Right ventricle myocardium superior (tissue), 1 donor: Measurements from ENCODE around the gene RCOR1. TPM values are rescaled to one million over a fixed set of nuclear protein-coding genes. Genes with fewer than 3 reads are reported as not detected.
A peak's percentile ranks its signal among the peaks of the same experiment; 100 is the strongest.

ENCODE experiments used
- ATAC-seq: fragments of 200-7000 bp; cut with Tn5 transposase; one replicate; pipeline ENCODE4 v1.9.1; 2020; ENCODE audit warnings: mild to moderate bottlenecking; ENCODE audit not compliant: poor library complexity
- DNase-seq: peaks from one replicate; pipeline ENCODE4 v3.0.0-alpha.2; 2020
- intact Hi-C: fragments of 100-400 bp; cut with DNase I; formaldehyde crosslinking; loops from one replicate; pipeline ENCODE4 v1.11.2; 2022
- total RNA-seq: library from RNA; stranded (reverse); fragmentation: NEBNext Ultra II Directional; extraction: Animal tissue kit (Norgen Biotek cat#: 25700); gene quantifications from one replicate; pipeline ENCODE4 v1.2.1, GENCODE V29; 2021
- donor health status: DM: no; HTN: yes; CAD: no; lungs with severe emphysema.

Gene RCOR1
- total RNA-seq, 1 donor from 2014 or later: 10.8 TPM

DNA sequence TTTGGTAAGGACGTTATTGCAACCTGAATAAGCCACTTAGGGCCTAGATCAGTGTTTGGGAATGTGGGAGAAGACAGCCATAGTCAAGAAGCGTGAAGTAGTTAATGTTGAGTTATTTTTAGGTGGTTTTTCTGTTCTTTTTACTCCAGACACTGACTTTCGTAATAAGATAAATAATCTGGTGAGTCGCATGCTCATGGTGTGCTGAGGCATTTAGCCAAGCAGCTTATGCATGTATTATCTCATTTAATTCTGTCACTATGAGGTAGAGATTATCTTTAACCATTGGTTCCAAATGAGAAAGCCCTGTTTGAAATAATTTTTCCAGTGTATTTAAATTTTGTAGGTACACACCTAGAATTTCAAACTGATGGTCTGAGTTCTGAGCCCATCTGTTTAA, 67.3 kb downstream of the RCOR1 start:
- DNase-seq (no peak), ATAC-seq (no peak)
- intact Hi-C loops: no loop called here

DNA sequence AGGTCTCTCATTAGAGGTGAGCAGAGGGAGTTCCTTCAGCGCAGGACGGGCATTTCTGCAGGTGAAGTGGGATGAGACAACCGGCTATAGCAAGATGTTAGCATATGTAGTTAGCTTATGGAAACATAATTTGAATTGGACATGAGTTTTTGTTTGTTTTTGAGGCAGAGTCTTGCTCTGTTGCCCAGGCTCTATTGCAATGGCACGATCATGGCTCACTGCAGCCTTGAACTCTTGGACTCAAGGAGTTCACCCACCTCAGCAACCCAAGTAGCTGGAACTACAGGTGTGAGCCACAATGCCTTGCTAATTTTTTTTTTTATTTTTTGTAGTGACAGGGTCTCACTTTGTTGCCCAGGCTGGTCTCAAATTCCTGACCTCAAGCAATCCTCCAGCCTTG, 69.2 kb downstream of the RCOR1 start:
- ATAC-seq (no peak), DNase-seq (no peak)
- intact Hi-C loops: no loop called here

DNA sequence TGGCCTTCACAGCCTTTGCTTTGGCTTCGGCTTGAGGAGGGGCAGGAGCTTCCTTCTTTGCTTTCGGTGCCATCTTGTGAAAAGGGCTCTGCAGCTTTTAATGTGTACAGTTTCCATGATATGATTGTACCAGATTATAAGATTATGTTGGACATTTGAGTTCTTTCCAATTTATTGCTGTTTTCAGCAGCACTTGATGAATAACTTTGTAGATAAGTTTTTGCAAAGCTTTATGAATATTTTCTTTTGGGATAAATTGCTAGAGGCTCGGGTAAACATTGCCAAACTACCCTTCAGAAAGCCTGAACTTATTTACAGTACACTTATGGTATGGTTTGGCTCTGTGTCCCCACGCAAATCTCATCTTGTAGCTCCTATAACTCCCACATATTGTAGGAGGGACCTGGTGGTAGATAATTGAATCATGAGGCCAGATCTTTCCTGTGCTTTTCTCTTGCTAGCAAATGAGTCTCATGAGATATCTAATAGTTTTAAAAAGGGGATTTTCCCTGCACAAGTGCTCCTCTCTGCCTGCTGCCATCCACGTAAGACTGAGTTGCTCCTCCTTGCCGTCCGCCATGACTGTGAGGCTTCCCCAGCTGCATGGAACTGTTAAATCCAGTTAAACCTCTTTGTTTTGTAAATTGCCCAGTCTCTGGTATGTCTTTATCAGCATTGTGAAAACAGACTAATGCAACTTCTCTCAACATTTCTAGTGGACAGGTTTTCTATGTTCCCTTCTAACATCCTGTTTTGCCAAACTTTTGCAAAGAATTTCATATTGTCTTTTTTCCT, 70.4 kb downstream of the RCOR1 start:
- intact Hi-C loops: no loop called here
- ATAC-seq: no peak
- no peak for DNase-seq

DNA sequence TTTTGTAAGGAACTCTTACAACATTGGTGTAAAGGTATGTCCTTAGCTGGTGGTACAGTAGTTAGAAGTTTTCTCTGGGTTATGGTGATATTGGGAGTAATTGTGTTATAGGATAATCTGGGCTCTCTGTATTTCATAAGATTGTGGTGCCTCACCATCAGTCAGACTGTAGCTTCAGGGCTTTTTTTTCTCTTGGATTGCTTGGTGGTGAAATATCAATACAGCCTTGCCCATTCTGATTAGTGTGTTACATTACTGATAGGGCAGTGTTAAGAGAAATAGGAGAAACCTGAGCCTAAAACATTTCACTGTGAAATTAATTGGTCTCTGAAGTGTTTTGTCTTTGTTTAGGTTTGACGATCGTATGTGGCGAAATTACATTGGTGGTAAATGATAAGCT, 71.0 kb downstream of the RCOR1 start:
- DNase-seq: no peak
- intact Hi-C loops: no loop called here
- ATAC-seq: no peak

DNA sequence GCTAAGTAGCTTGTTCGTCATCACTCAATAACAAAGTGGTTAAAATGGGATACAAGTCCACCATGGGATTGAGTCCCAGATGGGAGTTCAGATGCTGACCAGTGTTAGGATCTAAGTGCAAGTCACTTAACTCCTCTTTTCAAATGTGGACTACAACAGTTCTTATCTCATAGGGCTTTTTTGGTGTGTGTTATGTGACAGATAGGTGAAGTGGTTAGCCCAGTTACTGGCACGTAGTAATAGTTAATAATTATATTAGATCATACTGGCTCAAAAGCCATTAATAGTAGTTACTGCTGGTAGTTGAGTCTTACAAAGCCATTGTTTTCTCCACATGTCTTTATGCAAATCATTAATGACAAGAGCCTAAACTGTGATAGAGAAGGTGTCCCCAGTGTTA, 73.2 kb downstream of the RCOR1 start:
- ATAC-seq (no peak), DNase-seq (no peak)
- intact Hi-C loops: no loop called here

DNA sequence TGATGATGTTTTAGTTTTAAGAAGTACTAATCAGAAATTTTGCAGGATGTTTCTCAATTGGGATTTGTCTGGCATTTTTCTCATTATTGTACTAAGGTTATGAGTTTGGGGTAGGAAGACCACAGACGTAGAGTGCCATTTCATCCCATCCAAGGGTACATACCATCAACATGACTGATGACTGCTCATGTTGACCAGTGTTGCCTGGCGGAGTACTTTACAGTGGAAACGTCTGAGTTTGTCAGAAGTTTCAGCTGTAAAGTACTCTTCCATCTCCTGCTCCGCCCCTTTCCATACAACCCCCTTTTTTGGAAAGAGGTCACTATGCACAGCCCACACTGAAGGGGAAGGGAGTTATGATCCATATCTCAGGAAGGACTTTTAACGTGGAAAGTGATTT, 74.2 kb downstream of the RCOR1 start:
- DNase-seq (no peak), ATAC-seq (no peak)
- intact Hi-C loops: no loop called here

DNA sequence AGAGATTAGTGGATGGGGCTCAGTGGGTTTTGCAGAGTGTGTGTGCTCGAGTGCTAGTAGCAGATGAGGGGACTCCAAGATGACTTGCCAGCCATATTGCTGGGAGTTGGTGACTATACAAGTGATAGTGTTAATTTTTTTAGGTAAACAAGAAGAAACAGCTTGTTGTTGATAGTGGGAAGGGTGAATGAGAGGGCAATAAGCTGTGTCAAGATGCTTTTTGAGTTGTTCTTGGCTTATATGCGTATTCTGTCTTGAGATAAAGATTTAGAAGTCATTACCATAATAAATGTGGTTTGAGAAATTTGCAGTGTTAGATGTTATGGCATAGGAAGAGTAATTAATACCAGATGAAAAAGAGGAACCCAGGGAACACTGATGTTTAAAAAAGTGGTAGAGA, 75.3 kb downstream of the RCOR1 start:
- ATAC-seq: no peak
- intact Hi-C loops: no loop called here
- no peak for DNase-seq

DNA sequence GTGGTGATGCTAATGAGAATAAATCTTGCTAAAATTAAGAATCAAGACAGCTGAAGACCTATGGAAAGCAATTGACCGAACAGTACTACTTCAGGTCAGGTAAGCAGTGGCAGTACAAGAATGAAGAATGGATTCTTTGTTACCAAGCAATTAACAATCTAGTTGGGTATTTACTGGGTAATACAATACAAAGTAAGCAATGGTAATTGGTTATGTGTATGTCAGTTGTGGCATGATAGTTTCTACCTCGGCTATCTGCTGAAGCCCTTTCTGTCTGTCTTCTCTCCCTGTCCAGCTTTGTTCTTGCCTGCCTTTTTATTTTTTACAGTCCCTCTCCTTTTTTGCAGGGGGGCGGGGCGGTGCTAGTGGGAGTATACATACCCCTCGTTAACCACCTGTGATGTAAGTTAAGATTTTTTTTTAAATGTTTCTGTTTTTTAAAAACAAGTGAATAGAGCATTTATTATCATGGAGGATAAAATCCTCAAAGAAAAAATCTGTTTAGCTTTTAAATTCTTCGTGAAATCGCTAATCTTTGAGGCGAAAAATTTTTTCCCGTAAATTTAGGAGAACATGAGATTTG, 75.9 kb downstream of the RCOR1 start:
- ATAC-seq: no peak
- intact Hi-C loops: no loop called here
- no peak for DNase-seq

DNA sequence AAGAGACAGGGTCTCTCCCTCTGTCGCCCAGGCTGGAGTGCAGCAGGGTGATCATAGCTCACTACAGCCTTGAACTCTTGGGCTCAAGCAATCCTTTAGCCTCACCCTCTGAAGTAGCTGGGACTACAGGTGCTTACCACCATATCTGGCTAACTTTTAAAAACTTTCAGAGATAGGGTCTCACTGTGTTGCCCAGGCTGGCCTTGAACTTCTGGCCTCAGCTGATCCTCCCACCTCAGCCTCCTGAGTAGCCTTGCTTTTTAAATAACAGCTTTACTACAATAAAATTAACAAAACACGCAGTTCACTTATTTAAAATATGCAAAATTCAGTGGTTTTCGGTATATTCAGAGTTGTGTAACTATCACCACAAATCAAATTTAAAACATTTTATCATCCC, 79.0 kb downstream of the RCOR1 start:
- DNase-seq (no peak), ATAC-seq (no peak)
- intact Hi-C loops: no loop called here

DNA sequence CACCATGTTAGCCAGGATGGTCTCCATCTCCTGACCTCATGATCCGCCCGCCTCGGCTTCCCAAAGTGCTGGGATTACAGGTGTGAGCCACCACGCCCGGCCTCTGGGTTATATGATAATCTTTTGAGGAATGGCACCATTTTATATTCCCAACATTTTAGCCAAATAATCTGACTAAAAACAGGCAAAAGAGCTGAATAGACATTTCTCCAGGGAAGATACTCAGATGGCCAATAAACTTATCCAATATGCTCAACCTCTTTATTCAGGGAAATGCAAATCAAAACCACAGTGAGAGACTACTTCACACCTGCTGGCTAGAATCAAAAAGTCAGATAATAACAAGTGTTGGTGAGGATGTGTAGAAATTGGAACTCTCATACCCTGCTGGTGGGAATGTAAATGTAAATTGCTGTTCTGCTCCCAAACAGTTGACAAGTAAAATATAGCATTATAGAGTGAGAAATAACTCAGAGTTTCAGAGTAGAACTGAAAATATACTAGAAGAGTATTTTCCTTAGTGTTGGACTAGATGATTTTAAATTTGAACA, 80.0 kb downstream of the RCOR1 start:
- ATAC-seq: no peak

DNA sequence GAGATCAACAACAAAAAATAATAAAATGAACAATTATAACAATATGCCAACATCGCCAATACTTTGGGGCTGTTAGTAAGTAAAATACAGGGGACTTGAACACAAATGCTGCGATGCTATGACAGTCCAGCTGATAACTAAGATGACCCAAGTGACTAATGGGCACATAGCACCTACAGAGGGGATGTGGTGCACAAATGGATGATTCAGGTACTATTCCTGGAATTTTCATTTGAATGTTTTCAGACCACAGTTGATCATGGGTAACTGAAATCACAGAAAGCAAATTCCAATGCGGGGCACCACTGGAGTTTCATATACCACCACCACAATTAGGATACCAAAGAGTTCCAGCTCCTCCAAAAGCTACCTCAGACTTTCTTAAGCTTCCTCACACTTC, 82.9 kb downstream of the RCOR1 start:
- DNase-seq (no peak), ATAC-seq (no peak)
- intact Hi-C loops: no loop called here

More for the DNA sequence above, 80.0 kb downstream of the RCOR1 start:
- intact Hi-C loops: no loop called here
- no peak for DNase-seq

DNA sequence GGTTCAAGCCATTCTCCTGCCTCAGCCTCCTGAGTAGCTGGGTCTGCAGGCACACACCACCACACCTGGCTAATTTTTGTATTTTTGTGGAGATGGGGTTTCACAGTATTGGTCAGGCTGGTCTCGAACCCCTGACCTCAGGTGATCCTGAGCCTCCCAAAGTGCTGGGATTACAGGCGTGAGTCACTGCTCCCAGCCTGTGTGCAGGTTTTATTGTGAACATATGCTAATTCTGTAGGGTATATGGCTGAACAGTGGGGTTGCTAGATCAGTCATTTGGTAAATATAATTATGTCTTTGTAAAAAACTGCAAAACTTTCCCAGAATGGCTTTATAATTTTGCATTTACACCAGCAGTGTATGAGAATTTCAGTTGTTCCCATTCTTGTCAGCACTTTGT, 85.9 kb downstream of the RCOR1 start:
- intact Hi-C loops: no loop called here
- ATAC-seq (no peak), DNase-seq (no peak)

DNA sequence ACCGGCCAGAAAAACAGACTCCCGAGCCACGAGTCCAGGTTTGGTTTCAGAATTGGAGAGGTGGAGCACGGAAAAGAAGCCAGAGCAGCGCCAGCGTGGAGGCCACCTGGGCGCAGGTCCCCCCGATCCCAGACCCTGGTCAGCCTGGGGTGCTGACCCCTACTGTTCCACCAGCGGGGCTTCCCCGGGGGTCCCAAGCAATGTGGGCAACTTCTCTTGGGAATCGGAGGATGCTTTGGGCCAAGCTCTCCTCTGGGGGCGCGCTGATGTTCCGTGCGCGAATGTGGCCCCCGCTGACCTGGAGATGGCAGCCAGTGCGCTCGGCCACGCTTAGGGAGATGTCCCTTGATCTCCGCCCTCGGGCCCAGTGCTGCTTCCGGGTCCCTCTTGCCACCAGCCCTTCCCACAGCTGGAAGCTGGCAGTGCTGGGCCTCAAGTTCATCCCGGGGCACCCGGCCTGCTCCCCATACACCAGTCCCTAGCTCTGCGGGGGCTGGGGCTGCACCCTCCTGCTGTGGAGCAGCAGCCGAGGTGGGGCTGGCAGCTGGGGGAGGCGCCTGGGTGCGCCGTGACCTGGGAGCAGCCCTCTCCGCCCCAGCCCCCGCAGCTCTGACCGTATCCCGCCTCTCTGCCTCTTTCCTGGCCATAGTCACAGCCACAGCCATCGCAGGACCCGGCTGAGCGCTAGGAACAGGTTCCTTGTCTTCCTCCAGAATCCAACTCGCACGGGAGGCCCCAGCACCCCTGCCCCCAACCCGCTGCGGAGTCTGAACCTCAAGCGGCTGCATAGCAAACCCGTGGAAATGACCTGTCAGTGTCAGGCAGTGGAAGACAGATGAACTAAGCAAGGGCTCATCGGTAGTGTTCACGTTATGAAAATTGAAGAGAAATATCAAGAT, 91.2 kb downstream of the RCOR1 start:
- ATAC-seq (peak; percentile 36), DNase-seq (no peak)
- intact Hi-C loops: no loop called here

DNA sequence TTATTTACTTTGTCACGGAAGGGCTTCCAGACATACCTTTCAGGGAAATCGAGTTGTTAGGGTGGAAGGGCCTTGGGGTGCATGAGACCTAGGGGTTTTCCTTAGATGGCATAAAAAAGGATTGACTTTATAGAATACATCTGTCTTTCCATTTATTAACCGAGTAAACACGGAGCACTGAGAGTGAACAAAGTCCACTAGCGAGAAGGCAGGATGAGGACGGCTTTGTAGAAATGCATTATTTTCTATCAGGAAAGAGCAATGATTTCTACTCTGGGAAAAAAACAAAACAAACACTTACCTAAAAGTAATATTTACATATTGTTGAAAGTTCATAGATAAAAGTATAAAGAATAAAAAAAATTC, 91.8 kb downstream of the RCOR1 start:
- DNase-seq: no peak
- no peak for ATAC-seq
- intact Hi-C loops: no loop called here

DNA sequence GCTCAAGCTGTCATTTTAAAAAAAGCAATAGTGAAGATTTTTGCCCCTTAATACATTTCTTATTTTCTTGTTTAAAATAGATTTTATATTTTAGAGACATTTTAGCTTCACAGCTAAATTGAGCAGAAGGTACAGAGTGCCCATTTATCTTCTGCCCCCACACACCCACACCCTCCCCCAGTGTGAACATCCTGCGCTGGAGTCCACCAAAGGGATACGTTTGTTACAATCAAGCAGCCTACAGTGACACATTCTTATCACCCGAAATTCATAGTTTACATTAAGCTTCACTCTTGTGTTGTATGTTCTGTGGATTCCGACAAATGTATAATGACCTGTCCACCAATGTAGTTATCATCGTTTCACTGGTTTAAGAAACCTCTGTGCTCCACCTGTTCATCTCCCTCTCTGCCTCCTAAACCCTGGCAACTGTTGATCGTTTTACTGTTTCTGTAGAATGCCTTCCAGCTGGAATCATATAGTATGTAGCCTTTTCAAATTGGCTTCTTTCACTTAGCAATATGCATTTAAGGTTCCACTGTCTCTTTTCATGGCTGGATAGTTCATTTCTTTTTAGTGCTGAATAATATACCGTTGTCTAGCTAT, 93.8 kb downstream of the RCOR1 start:
- no peak for DNase-seq
- no peak for ATAC-seq
- intact Hi-C loops: no loop called here

DNA sequence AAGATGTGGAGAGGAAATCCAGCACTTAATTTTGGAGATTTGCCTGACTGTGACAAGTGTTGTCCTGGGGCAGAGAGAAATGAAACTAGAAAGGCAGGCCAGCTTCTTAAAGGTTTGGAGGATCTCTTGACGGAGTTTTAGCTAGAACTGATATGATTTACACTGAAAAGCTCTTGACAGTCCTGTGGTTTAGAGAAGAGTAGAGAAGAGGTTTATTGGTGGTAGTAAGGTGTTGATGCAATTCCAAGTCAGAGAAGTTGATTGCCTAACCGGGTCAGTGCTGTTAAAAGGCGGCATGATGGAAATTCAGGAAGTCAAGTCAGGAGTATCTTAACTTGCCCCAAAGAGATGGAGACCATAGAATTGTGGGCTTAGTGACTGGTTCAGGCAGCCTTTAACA, 95.8 kb downstream of the RCOR1 start:
- intact Hi-C loops: no loop called here
- no peak for ATAC-seq
- no peak for DNase-seq

DNA sequence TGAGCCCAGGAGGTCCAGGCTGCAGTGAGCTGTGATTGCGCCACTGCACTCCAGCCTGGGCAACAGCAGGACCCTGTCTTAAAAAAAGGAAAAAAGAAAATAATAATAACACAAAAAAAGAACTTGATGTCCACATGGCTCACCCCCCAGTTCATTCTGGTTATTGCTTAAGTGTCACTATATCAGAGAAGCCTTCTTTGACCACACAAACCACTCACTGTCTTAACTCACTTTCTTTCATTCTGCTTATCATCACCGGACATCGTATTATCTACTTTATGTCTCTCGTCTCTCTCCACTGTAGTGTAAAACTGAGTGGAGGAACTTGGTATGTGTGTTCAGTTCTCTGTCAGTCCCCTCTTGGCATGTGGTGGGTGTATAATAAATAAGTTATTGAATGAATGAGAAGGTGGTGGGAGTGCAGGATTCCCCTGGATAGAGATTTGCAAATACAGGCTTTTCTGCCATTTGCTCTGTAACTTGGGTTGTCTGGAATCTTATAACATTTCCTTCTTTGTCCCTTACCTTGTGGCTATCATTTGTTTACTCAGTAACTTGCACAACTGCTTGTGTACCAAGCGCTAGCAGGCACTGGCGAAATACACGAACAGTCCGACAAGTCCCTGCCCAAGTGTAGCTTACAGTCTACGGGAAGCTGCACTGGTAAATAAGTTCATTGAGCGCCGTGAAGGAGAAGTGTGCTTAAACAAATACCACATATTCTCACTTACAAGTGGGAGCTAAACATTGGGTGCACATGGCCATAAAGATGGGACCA, 98.2 kb downstream of the RCOR1 start:
- no peak for ATAC-seq
- intact Hi-C loops: loop anchor here (5.0 kb wide), 1 partner anchor 232 kb away; the partner anchor contains the start of gene AMN
- DNase-seq: no peak

DNA sequence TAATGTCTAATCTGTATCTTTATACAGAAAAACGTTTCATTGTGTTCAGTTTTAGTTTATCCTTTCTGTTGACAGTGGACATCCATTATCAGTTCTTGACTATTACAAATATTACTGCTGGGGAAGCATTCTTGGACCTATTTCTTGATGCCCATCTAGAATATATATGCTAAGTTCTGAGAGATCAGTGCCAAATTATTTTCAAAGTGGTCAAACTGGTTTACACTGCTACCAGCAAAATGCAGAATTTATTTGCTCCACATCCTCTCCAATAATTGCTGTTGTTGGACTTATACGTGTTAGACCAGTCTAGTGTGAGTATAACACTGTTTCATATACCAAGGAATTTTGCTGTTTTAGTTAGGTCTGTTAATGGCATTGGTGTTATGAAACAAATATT, 99.3 kb downstream of the RCOR1 start:
- ATAC-seq: no peak
- intact Hi-C loops: loop anchor here (5.0 kb wide), 1 partner anchor 231 kb away; the partner anchor contains the start of gene AMN

More for the DNA sequence above, 99.3 kb downstream of the RCOR1 start:
- no peak for DNase-seq
